Activated CD8-positive, alpha-beta memory T cell treated with anti-CD3 and anti-CD28 coated beads, Interleukin-2, amount 50 U/mL, for 24 hours (primary cell): ENCODE measurements around the gene GNL3.
"Not testable (repeated sequence)": the region's sequence is repeated elsewhere in the genome, so short reads cannot be mapped to it uniquely, and the experiment has no call there.

Experiments
- DNase-seq: peaks from one replicate; pipeline ENCODE4 v3.0.0-alpha.2; 2020; ENCODE audit errors: extremely low read depth

GNL3 gene

DNA sequence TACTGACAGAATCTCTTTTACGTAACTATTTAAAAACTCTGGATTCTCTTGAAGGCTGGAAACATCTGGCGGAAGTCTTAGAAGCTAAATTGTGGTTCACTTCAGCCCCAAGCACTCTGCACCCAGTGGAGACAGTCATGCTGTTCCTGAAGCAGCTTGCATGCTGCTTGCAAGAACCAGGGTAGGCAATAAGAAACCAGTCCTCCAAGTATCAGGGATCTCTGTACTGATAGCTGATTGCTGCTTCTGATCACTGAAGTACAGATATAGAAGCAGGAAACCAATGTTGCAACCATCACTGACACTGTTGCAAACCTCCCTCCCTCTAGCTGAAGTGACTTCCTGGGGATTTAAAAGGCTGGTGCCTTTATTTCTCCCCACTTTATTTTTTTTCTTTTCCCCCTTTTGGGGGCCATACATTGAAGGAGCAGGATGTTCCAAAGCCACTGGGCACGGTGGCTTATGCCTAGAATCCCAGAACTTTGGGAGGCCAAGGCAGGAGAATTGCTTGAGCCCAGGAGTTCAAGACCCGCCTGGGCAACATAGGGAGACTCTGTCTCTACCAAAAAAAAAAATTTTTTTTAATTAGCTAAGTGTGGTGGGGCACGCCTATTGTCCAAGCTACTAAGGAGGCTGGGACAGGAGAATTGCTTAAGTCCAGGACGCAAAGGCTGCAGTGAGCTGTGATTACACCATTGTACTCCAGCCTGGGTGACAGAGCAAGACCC, 35.3 kb downstream of the GNL3 start:
- DNase-seq: no peak

DNA sequence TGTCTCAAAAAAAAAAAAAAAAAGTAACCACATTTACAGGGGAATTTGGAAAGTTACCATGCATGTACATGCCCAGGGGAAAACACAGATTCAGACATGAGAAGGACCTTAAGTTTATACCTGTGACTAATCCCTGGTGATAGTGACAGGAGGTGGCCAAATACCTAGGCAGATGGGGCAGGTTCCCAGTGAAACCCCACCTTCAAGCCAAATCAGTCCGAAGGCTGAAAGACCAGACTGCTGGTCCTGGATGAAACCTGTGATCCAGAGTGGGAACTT, 35.8 kb downstream of the GNL3 start:
- no peak for DNase-seq

DNA sequence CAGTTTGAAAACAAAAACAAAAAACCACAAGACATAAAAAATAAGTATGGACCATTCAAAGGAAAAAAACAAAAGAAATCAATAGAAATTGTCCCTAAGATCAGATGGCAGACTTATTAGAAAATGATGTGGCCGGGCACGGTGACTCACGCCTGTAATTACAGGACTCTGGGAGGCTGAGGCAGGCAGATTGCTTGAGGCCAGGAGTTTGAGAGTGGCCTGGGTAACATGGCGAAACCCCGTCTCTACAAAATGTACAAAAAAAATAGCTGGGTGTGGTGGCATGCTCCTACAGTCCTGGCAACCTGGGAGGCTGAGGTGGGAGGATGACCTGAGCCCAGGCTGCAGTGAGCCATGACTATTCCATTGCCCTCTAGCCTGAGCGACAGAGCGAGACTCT, 36.7 kb downstream of the GNL3 start:
- no peak for DNase-seq

DNA sequence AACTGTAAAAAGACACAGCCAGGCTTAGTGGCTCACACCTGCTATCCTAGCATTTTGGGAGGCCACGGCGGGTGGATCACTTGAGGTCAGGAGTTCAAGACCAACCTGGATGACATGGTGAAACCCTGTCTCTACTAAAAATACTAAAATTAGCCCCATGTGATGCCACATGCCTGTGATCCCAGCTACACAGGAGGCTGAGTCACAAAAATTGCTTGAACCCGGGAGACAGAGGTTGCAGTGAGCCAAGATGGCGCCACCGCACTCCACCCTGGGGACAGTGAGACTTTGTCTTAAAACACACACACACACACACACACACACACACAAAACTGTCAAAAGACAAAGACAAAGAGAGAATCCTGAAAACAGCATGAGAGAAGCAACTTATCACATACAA, 38.1 kb downstream of the GNL3 start:
- no peak for DNase-seq

DNA sequence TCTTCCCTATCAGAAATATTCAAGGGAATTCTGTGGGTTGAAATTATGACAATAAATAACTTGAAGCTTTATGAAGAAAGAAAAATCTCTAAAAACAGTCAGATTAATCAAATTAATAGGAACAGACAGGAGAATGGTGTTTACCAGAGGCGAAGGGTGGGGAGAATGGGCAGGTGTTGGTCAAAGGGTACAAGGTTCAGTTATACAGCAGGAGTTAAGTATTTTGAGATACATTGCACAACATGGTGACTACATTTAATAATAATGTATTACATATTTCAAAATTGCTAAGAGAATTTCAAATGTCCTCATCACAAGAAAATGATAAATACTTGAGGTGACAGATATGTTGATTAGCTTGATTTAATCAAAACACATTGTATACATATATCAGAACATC, 38.7 kb downstream of the GNL3 start:
- DNase-seq: no peak

DNA sequence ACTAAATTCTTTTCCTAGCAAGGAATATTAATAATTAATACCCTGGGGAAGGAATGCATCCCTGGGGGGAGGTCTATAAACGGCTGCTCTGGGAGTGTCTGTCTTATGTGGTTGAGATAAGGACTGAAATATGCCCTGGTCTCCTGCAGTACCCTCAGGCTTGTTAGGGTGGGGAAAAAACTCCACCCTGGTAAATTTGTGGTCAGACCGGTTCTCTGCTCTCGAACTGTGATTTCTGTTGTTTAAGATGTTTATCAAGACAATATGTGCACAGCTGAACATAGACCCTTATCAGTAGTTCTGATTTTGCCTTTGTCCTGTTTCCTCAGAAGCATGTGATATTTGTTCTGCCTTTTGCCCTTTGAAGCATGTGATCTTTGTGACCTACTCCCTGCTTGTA, 42.9 kb downstream of the GNL3 start:
- not testable (repeated sequence) for DNase-seq

DNA sequence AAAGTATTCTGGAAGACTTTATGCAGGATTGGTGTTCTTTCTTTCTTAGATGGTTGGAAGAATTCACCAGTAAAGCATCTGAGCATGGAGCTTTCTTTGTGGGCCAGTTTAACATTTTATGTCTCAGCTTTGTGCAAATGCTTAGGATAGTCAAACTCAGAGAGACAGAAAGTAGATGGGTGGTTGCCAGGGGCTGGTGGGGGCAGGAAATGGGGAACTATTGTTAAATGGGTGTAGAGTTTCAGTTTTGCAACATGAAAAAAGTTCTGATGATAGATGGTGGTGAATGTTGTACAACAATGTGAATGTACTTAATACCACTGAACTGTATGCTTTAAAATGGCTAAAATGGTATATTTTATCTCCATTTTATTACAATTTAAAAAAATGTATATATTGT, 44.8 kb downstream of the GNL3 start:
- DNase-seq: no peak

DNA sequence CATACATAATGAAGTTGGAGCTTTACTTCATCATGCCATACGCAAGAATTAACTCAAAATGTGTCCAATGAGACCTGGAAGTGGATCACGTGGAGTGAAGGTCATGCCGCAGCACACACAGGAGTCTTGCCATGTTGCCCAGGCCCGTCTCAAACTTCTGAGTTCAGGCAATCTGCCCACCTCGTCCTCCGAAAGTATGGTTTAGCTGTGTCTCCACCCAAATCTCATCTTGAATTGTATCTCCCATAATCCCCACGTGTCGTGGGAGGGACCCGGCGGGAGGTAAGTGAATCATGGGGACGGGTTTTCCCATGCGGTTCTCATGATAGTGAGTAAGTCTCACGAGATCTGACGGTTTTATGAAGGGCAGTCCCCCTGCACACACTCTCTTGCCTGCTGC, 45.8 kb downstream of the GNL3 start:
- no peak for DNase-seq

DNA sequence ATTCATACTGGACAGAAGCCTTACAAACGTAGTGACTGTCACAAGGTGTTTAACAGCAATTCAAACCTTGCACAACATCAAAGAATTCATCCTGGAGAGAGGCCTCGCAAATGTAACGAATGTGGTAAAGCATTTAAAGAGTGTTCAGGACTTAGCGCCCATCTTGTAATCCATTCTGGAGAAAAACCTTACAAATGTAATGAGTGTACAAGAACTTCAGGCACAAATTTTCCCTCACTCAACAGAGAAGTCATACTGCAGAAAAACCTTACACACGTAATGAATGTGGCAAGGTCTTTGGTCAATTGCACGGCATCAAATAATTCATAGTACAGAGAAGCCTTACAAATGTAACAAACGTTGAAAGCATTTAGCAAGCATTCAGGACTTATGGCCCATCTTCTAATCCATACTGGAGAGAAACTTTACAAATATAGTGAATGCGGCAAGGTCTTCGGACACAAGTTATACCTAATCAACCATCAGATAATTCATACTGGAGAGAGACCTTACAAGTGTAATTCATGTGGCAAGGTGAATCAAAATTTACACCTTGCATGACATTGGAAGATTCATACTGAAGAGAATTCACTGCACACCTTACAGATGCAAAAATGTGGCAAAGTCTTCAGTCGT, 47.5 kb downstream of the GNL3 start:
- no peak for DNase-seq

DNA sequence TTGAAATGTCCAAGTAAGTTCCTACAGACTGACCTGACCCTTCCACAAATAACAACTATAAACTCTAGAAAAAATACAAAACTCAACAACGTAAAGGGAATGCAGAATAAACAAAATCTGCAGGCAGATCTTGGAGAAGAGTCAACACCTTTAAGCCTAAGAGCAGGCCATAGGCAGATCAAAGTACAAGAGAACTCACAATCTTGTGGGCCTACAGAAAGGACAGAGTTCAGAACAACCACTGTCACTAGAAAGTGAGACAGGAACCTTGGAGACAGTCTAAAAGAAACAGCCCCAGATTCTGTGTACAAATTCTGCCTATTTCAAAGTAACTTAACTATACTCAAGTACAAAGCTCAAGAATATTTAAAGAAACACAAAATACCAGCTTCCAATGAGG, 53.9 kb downstream of the GNL3 start:
- no peak for DNase-seq

DNA sequence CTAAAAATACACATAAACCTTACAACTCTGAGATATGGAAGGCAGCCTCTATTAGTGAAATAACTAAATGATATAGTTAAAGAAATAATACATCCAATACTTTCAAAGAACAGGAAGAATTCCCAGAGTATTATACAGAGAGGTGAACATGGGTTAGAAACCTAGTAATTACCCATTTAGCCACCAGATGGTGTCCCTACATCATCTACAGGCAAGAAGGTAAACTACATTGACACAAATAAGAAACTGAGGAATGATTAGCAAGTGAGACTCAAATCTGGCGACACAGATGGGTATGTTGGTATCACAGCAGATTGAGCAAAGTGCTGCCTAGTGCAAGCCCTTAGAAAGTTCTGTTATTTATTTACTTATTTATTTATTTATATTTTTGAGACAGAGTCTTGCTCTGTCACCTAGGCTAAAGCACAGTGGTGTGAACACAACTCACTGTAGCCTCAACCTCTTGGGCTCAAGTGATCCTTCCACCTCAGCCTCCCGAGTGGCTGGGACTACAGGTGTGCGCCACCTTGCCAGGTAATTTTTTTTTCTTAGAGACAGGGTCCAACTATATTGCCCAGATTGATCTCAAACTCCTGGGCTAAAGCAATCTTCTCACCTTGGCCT, 56.7 kb downstream of the GNL3 start:
- DNase-seq: no peak

DNA sequence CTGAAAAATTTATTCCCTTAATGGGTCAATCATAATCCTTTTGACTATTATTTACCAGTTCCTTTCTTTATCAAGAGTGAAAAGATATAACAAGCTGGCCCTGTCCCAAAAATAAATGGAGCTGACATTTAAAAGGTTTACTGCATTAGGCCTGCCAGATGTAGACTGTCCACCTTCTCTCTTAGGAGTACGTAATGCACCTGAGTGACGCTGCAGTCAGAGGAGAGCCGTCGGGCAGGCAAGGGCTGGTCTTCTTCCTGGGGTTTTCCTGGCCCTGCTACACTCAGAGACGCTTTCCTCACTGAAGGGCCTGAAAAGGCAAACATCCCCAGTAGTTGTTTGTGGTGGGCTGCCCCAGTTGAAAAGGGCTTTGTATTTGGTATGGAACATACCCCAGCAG, 57.3 kb downstream of the GNL3 start:
- no peak for DNase-seq

DNA sequence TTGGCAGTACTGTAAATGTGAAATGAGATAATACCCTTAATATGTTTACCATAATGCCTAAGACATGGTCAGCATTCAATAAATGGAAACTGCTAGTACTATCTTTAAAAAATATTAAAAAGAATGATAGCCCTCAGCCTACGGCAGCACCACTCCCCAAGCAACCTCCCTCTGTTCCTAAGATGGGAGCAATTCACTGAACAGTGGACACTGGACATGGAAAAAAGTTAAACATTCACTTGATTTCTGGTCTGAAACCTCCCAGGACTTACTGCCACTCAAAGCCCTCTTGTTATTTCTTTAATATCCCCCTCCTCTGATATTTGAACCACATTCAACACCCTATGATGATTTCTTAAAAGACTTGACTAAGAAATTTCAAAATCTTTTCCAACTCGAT, 57.9 kb downstream of the GNL3 start:
- no peak for DNase-seq
